C4-2B (cell line): ENCODE measurements around the gene WNT1.

Experiments
- CTCF ChIP-seq: fragments of 450-650 bp; conservative IDR thresholded peaks from 2 replicates; pipeline ENCODE4 v1.5.1; 2017; ENCODE audit warnings: mild to moderate bottlenecking
- ZFX ChIP-seq: fragments of 450-650 bp; IDR thresholded peaks from 2 replicates; pipeline ENCODE4 v1.6.1; 2017

- TF ChIP-seq CTCF (no peak), ZFX (no peak)
These were observed 8.7 kb downstream of the WNT1 start for GRCh38 chr12:48986720-48987291.
